AG09319 (cell line): ENCODE measurements around the gene OLIG1.

Source experiments
- DNase-seq: peaks from one replicate; pipeline ENCODE4 v3.0.0-alpha.2; 2010; ENCODE audit warnings: low read depth; ENCODE audit errors: extremely low read depth
- CTCF ChIP-seq: IDR thresholded peaks from 2 replicates; pipeline ENCODE4 v1.5.1; 2011; ENCODE audit warnings: low read depth, mild to moderate bottlenecking, inconsistent platforms, low read length, moderate library complexity

Gene OLIG1

DNA sequence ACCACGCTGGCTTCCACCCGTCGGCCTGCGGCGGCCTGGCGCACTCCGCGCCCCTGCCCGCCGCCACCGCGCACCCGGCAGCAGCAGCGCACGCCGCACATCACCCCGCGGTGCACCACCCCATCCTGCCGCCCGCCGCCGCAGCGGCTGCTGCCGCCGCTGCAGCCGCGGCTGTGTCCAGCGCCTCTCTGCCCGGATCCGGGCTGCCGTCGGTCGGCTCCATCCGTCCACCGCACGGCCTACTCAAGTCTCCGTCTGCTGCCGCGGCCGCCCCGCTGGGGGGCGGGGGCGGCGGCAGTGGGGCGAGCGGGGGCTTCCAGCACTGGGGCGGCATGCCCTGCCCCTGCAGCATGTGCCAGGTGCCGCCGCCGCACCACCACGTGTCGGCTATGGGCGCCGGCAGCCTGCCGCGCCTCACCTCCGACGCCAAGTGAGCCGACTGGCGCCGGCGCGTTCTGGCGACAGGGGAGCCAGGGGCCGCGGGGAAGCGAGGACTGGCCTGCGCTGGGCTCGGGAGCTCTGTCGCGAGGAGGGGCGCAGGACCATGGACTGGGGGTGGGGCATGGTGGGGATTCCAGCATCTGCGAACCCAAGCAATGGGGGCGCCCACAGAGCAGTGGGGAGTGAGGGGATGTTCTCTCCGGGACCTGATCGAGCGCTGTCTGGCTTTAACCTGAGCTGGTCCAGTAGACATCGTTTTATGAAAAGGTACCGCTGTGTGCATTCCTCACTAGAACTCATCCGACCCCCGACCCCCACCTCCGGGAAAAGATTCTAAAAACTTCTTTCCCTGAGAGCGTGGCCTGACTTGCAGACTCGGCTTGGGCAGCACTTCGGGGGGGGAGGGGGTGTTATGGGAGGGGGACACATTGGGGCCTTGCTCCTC lies 42.3 kb upstream of the OLIG1 start:
- no peak for DNase-seq
- TF ChIP-seq CTCF: no peak

DNA sequence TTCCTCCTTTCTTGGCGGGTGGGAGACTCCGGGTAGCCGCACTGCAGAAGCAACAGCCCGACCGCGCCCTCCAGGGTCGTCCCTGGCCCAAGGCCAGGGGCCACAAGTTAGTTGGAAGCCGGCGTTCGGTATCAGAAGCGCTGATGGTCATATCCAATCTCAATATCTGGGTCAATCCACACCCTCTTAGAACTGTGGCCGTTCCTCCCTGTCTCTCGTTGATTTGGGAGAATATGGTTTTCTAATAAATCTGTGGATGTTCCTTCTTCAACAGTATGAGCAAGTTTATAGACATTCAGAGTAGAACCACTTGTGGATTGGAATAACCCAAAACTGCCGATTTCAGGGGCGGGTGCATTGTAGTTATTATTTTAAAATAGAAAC lies 41.7 kb upstream of the OLIG1 start:
- TF ChIP-seq CTCF: no peak

DNA sequence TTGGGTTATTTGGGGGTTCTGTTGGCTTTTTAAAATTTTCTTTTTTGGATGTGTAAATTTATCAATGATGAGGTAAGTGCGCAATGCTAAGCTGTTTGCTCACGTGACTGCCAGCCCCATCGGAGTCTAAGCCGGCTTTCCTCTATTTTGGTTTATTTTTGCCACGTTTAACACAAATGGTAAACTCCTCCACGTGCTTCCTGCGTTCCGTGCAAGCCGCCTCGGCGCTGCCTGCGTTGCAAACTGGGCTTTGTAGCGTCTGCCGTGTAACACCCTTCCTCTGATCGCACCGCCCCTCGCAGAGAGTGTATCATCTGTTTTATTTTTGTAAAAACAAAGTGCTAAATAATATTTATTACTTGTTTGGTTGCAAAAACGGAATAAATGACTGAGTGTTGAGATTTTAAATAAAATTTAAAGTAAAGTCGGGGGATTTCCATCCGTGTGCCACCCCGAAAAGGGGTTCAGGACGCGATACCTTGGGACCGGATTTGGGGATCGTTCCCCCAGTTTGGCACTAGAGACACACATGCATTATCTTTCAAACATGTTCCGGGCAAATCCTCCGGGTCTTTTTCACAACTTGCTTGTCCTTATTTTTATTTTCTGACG lies 41.1 kb upstream of the OLIG1 start:
- DNase-seq: no peak
- no peak for TF ChIP-seq CTCF

More for the DNA sequence above, 41.7 kb upstream of the OLIG1 start:
- DNase-seq: no peak

GRCh38 chr21:33029385-33029921 lies 40.5 kb upstream of the OLIG1 start:
- no peak for DNase-seq
- no peak for TF ChIP-seq CTCF

GRCh38 chr21:33029975-33030461 lies 39.9 kb upstream of the OLIG1 start:
- no peak for DNase-seq
- no peak for TF ChIP-seq CTCF

DNA sequence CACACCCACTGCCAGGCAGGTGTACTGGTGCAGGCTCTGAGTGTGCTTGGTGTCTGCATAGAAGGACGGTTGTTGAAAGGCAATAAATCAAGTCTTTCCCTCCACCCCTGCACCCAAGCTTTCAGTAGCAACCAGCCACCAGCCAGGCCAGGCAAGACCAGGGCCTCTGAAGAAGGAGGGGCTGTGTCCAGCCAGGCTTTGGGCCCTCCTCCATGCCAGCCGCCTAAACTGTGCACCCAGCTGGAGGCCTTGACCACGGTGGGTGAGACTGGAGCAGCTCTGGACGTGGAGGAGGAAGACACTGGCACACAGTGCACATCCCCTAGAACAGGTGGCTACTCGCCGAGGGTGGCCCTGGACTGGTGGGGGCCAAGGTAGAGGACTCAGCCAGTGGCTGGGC lies 39.3 kb upstream of the OLIG1 start:
- no peak for DNase-seq
- no peak for TF ChIP-seq CTCF

DNA sequence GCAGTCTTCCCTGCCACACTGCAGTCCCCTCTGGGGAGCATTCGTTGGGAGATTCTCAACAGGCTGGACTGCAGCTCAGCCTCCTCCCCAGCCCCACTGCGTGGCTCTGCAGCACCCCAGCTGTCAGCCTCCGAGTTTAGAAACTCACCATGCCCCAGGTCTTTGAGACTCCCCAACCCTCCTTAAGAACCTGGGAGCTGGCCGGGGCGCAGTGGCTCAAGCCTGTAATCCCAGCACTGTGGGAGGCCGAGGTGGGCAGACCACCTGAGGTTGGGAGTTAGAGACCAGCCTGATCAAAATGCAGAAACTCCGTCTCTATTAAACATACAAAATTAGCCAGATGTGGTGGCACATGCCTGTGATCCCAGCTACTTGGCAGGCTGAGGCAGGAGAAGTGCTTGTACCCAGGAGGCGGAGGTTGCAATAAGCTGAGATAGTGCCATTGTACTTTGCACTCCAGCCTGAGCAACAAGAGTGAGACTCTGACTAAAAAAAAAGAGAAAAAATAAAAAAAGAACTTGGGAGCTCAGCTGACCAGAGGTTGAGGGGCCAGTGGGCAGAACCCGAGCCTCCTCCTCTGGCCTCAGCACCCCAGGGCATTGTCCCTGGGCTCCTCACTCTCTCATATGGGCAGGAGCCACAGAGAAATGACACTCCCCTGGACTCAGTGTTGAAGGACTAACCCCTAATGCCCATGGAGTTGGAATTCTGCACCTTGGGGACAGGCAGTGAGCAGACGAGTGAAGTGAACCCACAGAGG lies 38.6 kb upstream of the OLIG1 start:
- DNase-seq: no peak
- TF ChIP-seq CTCF: no peak
